ENCODE results near the gene ALOX15.

The ALOX15 gene

DNA sequence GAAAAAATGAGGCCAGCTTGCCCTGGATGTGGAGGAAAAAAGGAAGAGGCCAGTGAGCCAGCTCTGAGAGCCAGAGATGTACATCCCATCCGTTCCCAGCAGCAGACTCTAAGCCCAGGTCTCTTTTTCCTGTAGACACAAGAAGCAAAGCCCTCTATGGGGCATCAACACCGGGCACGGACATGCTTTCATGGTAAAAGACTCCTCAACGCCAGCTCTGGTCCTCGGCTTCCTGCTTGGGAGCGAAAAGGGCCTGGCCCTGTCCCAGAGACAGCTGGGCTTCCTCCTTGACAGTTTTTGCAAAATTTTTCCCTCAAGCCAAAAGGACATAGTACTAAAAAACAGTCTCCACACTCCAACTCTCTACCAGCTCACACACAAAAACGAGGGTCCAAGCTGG is 35.3 kb upstream of the ALOX15 start:
- Histone ChIP-seq H3K36me3 (ENCODE audit: control insufficient read depth, insufficient read depth, low read length) (peaks cover 51% of the 10 kb centered on the region), H3K27me3 (replicated peaks; ENCODE audit: control insufficient read depth, insufficient read depth, low read length) (no peaks in the 10 kb centered on the region), H3K4me3 (replicated peaks; ENCODE audit: low read depth, low read length) (no peak overlapping the region)
- no peak for DNase-seq (ENCODE audit: extremely low read depth, insufficient read length)
- TF ChIP-seq CTCF (IDR thresholded peaks at IDR 0.05; ENCODE audit: insufficient read depth, low read length, poor library complexity, severe bottlenecking), result no peak

DNA sequence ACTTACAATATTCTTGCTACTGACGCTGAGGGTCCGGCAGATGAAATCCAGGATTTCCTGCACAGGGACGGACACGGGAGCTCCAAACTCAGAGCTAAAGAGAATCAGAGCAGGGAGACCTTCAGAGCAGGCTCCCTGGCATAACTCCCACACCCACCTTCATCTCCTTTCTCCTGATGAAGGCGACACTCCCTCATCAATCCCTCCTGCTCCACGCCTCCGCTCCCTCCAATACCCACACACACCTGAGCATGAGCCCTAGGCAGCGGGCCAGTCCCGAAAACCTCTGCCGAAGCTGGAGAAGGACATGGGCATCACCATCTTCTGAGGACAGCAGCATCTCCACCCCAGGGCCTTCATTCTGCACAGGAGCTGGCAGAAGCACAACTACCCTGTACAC is 34.3 kb upstream of the ALOX15 start:
- no peak for TF ChIP-seq CTCF (IDR thresholded peaks at IDR 0.05; ENCODE audit: insufficient read depth, low read length, poor library complexity, severe bottlenecking)
- Histone ChIP-seq H3K4me3 (replicated peaks; ENCODE audit: low read depth, low read length) (no peak overlapping the region), H3K36me3 (ENCODE audit: control insufficient read depth, insufficient read depth, low read length) (peaks cover 49% of the 10 kb centered on the region), H3K27me3 (replicated peaks; ENCODE audit: control insufficient read depth, insufficient read depth, low read length) (no peaks in the 10 kb centered on the region)
- DNase-seq (ENCODE audit: extremely low read depth, insufficient read length), result no peak

DNA sequence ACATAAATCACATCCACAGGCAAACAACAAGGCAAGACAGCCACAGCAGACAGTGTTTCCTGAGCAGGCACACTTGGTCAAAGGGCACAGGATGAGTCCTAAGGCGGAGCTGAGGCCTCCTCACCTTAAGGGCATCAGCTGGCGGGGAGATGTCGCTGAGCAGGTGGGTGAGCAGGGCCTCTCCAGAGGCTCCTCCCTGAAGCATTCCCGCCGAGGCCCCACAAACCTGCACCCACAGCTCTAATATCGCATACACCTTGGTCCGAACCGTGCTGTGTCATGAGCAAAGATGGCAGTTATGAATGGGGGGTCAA is 33.2 kb upstream of the ALOX15 start:
- peaks cover 44% of the 10 kb centered on the region for H3K36me3 ChIP-seq (ENCODE audit: control insufficient read depth, insufficient read depth, low read length)
- H3K4me3 ChIP-seq (replicated peaks; ENCODE audit: low read depth, low read length), result no peak overlapping the region
- H3K27me3 ChIP-seq (replicated peaks; ENCODE audit: control insufficient read depth, insufficient read depth, low read length), result no peaks in the 10 kb centered on the region
- TF ChIP-seq CTCF (IDR thresholded peaks at IDR 0.05; ENCODE audit: insufficient read depth, low read length, poor library complexity, severe bottlenecking), result no peak
- DNase-seq (ENCODE audit: extremely low read depth, insufficient read length), result no peak

DNA sequence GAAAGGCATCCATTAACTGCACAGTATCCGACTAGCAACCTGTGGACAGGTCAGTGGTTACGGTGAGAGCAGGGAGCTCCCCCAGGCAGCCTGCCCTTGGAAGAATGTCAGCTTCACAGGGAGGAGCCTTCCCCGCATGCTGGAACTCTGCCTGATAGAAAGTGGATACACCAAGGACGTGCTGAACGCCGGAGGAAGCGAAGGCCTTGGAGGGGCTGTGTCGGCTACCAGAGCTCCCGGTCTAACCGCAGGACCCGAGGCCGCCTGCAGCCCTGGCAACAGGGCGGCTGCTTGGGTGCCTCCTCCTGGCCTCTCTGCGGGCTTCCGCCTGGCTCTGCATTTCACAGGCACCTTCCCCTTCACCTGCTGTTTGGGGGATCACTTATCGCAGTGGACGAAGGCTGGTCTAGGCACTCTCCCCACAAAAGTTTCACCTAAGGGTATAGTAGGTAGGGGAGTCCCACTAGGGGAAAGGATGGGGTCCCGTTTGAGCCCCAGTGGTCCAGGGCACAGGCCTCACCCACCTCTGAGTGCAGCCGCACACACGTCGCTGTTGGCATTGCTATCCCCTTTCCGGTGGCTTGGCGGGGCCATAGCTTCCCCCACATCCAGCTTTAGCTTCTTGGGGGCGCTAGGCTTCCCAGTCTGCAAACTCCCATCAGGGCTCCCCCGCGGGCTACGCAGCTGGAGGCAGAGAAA is 32.7 kb upstream of the ALOX15 start:
- Histone ChIP-seq H3K36me3 (ENCODE audit: control insufficient read depth, insufficient read depth, low read length) (peaks cover 44% of the 10 kb centered on the region), H3K27me3 (replicated peaks; ENCODE audit: control insufficient read depth, insufficient read depth, low read length) (no peaks in the 10 kb centered on the region), H3K4me3 (replicated peaks; ENCODE audit: low read depth, low read length) (no peak overlapping the region)
- TF ChIP-seq CTCF (IDR thresholded peaks at IDR 0.05; ENCODE audit: insufficient read depth, low read length, poor library complexity, severe bottlenecking), result no peak
- no peak for DNase-seq (ENCODE audit: extremely low read depth, insufficient read length)

GRCh38 chr17:4673169-4673568 is 31.7 kb upstream of the ALOX15 start:
- no peak for TF ChIP-seq CTCF (IDR thresholded peaks at IDR 0.05; ENCODE audit: insufficient read depth, low read length, poor library complexity, severe bottlenecking)
- peaks cover 42% of the 10 kb centered on the region for H3K36me3 ChIP-seq (ENCODE audit: control insufficient read depth, insufficient read depth, low read length)
- H3K4me3 ChIP-seq (replicated peaks; ENCODE audit: low read depth, low read length), result no peak overlapping the region
- H3K27me3 ChIP-seq (replicated peaks; ENCODE audit: control insufficient read depth, insufficient read depth, low read length), result no peaks in the 10 kb centered on the region
- no peak for DNase-seq (ENCODE audit: extremely low read depth, insufficient read length)

GRCh38 chr17:4672751-4673150 is 31.3 kb upstream of the ALOX15 start:
- no peak for DNase-seq (ENCODE audit: extremely low read depth, insufficient read length)
- Histone ChIP-seq H3K4me3 (replicated peaks; ENCODE audit: low read depth, low read length) (no peak overlapping the region), H3K36me3 (ENCODE audit: control insufficient read depth, insufficient read depth, low read length) (peaks cover 41% of the 10 kb centered on the region), H3K27me3 (replicated peaks; ENCODE audit: control insufficient read depth, insufficient read depth, low read length) (no peaks in the 10 kb centered on the region)
- no peak for TF ChIP-seq CTCF (IDR thresholded peaks at IDR 0.05; ENCODE audit: insufficient read depth, low read length, poor library complexity, severe bottlenecking)
